Natural killer cell (primary cell): ENCODE measurements around the gene CENPB. TPM values are rescaled to one million over a fixed set of nuclear protein-coding genes. Genes with fewer than 3 reads are reported as not detected.

ENCODE experiments used
- ATAC-seq, 3 donors: fragments of 150-1000 bp in 2 of 3; fragments of 200-7000 bp in 1 of 3; cut with Tn5 transposase; 1 replicate in 1 of 3; 2 replicates in 2 of 3; pipeline ENCODE4 v1.10.0; 2021; ENCODE audit warnings: mild to moderate bottlenecking in 2 of 3, moderate library complexity in 2 of 3
- DNase-seq, 2 donors: peaks; one replicate each; pipeline versions ENCODE4 v3.0.0 to v3.0.0-alpha.2; 2013 to 2021; ENCODE audit warnings: mixed read lengths in 1 of 2
- H3K27ac ChIP-seq: one replicate; pipeline ENCODE4 v1.5.1; 2013; ENCODE audit warnings: mild to moderate bottlenecking, low read length
- H3K27me3 ChIP-seq: one replicate; pipeline ENCODE4 v1.6.1; 2013; ENCODE audit warnings: low read length; ENCODE audit not compliant: control insufficient read depth, insufficient read depth
- H3K36me3 ChIP-seq: one replicate; pipeline ENCODE4 v1.6.1; 2013; ENCODE audit warnings: low read length; ENCODE audit not compliant: control insufficient read depth, insufficient read depth
- H3K4me1 ChIP-seq: one replicate; pipeline ENCODE4 v1.6.1; 2013; ENCODE audit warnings: low read length; ENCODE audit not compliant: control insufficient read depth, insufficient read depth
- H3K4me3 ChIP-seq: one replicate; pipeline ENCODE4 v1.5.1; 2013; ENCODE audit warnings: low read length
- H3K9me3 ChIP-seq: one replicate; pipeline ENCODE4 v1.6.1; 2013; ENCODE audit warnings: low read length; ENCODE audit not compliant: control insufficient read depth, insufficient read depth
- H3K27ac Mint-ChIP-seq, 2 donors: one replicate each; pipeline ENCODE4 v1.8.0; 2022; ENCODE audit warnings: mild to moderate bottlenecking in 2 of 2, mixed read lengths in 2 of 2, moderate library complexity in 1 of 2
- H3K27me3 Mint-ChIP-seq, 2 donors: one replicate each; pipeline ENCODE4 v1.8.0; 2022; ENCODE audit warnings: low read depth in 2 of 2, mixed read lengths in 2 of 2
- H3K36me3 Mint-ChIP-seq: one replicate; pipeline ENCODE4 v1.8.0; 2022; ENCODE audit warnings: mixed read lengths
- H3K4me1 Mint-ChIP-seq, 2 donors: one replicate each; pipeline ENCODE4 v1.8.0; 2022; ENCODE audit warnings: mixed read lengths in 2 of 2
- H3K4me3 Mint-ChIP-seq: one replicate; pipeline ENCODE4 v1.8.0; 2022; ENCODE audit warnings: mild to moderate bottlenecking, moderate library complexity, mixed read lengths
- H3K9me3 Mint-ChIP-seq, 2 donors: one replicate each; pipeline ENCODE4 v1.8.0; 2022; ENCODE audit warnings: mixed read lengths in 2 of 2
- WGBS: methylation state at CpG from one replicate; pipeline ENCODE4 v1.1.7; 2013; ENCODE audit warnings: missing lambda C conversion rate; ENCODE audit not compliant: insufficient coverage; 5-methylcytosine and 5-hydroxymethylcytosine counted together
- intact Hi-C: fragments of 100-400 bp; cut with micrococcal nuclease; formaldehyde crosslinking; loops from one replicate; pipeline ENCODE4 v1.14.2; 2022
- total RNA-seq, 4 donors: library from RNA; stranded (reverse); fragments of 120-200 nt in 1 of 4; gene quantifications; one replicate each; pipeline versions ENCODE4 v1.2.3 to v1.2.4, GENCODE V29; 2013 to 2022
- TF ChIP-seq, protein P1 (sequence below): fragments of 200-600 bp; IDR thresholded peaks from one replicate; pipeline ENCODE4 v1.8.0; 2022; ENCODE audit warnings: antibody characterized with exemption

Gene CENPB
- total RNA-seq, 3 donors from 2014 or later (not counting 1 experiment from before 2014, with no cell fraction given): 46.7 to 62.6 (median 55.4) TPM

DNA sequence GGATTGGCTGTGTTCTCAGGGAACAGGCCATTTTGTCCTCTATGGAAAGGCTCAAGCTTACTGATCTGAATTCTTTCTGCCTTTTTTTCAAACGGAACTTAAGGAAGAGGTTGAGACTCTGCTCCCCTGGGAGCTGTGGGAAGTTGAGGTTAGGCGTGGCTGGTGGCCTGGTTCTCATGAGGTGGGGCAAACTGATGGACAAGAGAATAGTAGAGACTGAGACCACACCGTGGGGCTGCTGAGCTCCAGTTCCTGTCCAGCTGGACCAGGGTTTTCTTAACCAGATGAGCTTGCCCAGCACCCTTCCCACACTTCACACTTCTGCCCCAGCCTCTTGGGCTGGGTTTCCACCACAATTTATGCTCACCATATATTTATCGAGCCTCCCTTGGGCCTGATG, 39.9 kb upstream of the CENPB start:
- peaks cover 16 to 18% of the 10 kb centered on the region in 2 donors for H3K4me1 Mint-ChIP-seq
- DNase-seq (no peak), ATAC-seq (no peak)
- peak overlapping the region; percentile 38 to 49 for H3K27ac Mint-ChIP-seq
- H3K27me3 Mint-ChIP-seq: no peaks in the 10 kb centered on the region
- TF ChIP-seq, protein P1, sequence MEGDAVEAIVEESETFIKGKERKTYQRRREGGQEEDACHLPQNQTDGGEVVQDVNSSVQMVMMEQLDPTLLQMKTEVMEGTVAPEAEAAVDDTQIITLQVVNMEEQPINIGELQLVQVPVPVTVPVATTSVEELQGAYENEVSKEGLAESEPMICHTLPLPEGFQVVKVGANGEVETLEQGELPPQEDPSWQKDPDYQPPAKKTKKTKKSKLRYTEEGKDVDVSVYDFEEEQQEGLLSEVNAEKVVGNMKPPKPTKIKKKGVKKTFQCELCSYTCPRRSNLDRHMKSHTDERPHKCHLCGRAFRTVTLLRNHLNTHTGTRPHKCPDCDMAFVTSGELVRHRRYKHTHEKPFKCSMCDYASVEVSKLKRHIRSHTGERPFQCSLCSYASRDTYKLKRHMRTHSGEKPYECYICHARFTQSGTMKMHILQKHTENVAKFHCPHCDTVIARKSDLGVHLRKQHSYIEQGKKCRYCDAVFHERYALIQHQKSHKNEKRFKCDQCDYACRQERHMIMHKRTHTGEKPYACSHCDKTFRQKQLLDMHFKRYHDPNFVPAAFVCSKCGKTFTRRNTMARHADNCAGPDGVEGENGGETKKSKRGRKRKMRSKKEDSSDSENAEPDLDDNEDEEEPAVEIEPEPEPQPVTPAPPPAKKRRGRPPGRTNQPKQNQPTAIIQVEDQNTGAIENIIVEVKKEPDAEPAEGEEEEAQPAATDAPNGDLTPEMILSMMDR: no peak
- WGBS: 57% methylated on average over 4 of the region's 4 CpGs
- no peak overlapping the region for H3K4me3 ChIP-seq
- intact Hi-C loops: no loop called here
- peaks cover 21% of the 10 kb centered on the region for H3K36me3 ChIP-seq
- no peak overlapping the region for H3K27ac ChIP-seq
- no peaks in the 10 kb centered on the region for H3K36me3 Mint-ChIP-seq
- H3K9me3 Mint-ChIP-seq: no peaks in the 10 kb centered on the region
- H3K9me3 ChIP-seq: no peaks in the 10 kb centered on the region
- H3K27me3 ChIP-seq: no peaks in the 10 kb centered on the region
- H3K4me3 Mint-ChIP-seq: no peak overlapping the region
- peaks cover 3% of the 10 kb centered on the region for H3K4me1 ChIP-seq

DNA sequence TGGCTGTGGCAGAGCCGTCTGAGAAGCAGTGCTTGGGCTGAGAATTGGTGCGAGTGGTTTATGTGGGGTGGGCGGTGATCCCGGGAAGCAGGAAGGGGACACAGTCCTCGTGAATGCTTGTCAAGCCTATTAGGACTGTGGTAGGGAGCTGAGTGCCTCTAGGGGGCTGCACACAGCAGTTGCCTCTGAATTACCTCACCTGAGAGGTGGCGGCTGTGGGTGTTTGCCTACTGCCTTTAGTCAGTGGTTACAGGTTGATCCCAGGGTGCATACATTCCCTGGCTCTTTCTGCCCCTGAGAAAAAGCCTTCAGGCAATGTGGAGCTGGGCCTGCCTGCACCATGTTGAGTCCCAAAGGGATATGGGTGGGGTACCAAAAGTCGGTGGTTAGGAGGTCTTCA, 39.0 kb upstream of the CENPB start:
- peaks cover 21% of the 10 kb centered on the region for H3K36me3 ChIP-seq
- H3K4me3 ChIP-seq: no peak overlapping the region
- DNase-seq: no peak
- TF ChIP-seq, protein P1: no peak
- no peaks in the 10 kb centered on the region for H3K27me3 Mint-ChIP-seq
- no peaks in the 10 kb centered on the region for H3K27me3 ChIP-seq
- intact Hi-C loops: no loop called here
- 89% methylated on average over 7 of the region's 7 CpGs for WGBS
- no peak overlapping the region for H3K4me3 Mint-ChIP-seq
- no peak overlapping the region for H3K27ac Mint-ChIP-seq
- peaks cover 24 to 26% of the 10 kb centered on the region in 2 donors for H3K4me1 Mint-ChIP-seq
- H3K36me3 Mint-ChIP-seq: no peaks in the 10 kb centered on the region
- H3K9me3 Mint-ChIP-seq: no peaks in the 10 kb centered on the region
- no peak overlapping the region for H3K27ac ChIP-seq
- no peak for ATAC-seq
- no peaks in the 10 kb centered on the region for H3K9me3 ChIP-seq
- peaks cover 7% of the 10 kb centered on the region for H3K4me1 ChIP-seq

DNA sequence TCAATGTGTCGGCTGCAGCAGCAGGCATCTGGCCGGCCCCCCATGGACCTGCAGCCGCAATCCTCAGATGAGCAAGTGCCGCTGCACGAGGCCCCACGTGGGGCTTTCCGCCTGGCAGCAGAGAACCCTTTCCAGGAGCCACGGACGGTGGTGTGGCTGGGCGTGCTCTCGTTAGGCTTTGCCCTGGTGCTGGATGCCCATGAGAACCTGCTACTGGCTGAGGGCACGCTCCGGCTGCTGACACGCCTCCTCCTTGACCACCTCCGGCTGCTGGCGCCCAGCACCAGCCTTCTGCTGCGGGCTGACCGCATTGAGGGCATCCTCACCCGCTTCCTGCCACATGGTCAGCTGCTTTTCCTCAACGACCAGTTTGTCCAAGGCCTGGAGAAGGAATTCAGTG, 37.3 kb upstream of the CENPB start:
- H3K4me1 Mint-ChIP-seq: peaks cover 28 to 39% of the 10 kb centered on the region in 2 donors
- 94% methylated on average over 20 of the region's 20 CpGs for WGBS
- DNase-seq (no peak), ATAC-seq (no peak)
- Histone ChIP-seq H3K4me1 (peaks cover 18% of the 10 kb centered on the region), H3K27ac (no peak overlapping the region), H3K9me3 (no peaks in the 10 kb centered on the region), H3K4me3 (no peak overlapping the region), H3K27me3 (no peaks in the 10 kb centered on the region), H3K36me3 (peaks cover 21% of the 10 kb centered on the region)
- intact Hi-C loops: no loop called here
- TF ChIP-seq, protein P1: no peak
- no peak overlapping the region for H3K4me3 Mint-ChIP-seq
- no peaks in the 10 kb centered on the region for H3K9me3 Mint-ChIP-seq
- no peaks in the 10 kb centered on the region for H3K36me3 Mint-ChIP-seq
- no peak overlapping the region for H3K27ac Mint-ChIP-seq
- H3K27me3 Mint-ChIP-seq: no peaks in the 10 kb centered on the region

- Histone ChIP-seq H3K27me3 (no peaks in the 10 kb centered on the region), H3K27ac (no peak overlapping the region), H3K4me1 (peaks cover 36% of the 10 kb centered on the region), H3K36me3 (peaks cover 21% of the 10 kb centered on the region), H3K4me3 (no peak overlapping the region), H3K9me3 (no peaks in the 10 kb centered on the region)
- H3K4me1 Mint-ChIP-seq: peaks cover 36 to 53% of the 10 kb centered on the region in 2 donors
- intact Hi-C loops: loop anchor here (2.0 kb wide), 2 partner anchors 25 to 33 kb away; partner anchors contain the start of gene MAVS
- no peak for ATAC-seq
- TF ChIP-seq, protein P1: no peak
- peak overlapping the region; percentile 97 for H3K27ac Mint-ChIP-seq
- WGBS: 97% methylated on average over 14 of the region's 14 CpGs
- no peaks in the 10 kb centered on the region for H3K36me3 Mint-ChIP-seq
- H3K4me3 Mint-ChIP-seq: peak overlapping the region; percentile 89
- H3K27me3 Mint-ChIP-seq: no peaks in the 10 kb centered on the region
- DNase-seq: no peak
- H3K9me3 Mint-ChIP-seq: no peaks in the 10 kb centered on the region
Measured at GRCh38 chr20:3821996-3822395, 35.5 kb upstream of the CENPB start.
